Measurements from ENCODE around the gene TTC9. TPM values are rescaled to one million over a fixed set of nuclear protein-coding genes. Genes with fewer than 3 reads are reported as not detected.

The TTC9 gene
- total RNA-seq, 1 experiment from 2014 or later = 26.2 TPM

DNA sequence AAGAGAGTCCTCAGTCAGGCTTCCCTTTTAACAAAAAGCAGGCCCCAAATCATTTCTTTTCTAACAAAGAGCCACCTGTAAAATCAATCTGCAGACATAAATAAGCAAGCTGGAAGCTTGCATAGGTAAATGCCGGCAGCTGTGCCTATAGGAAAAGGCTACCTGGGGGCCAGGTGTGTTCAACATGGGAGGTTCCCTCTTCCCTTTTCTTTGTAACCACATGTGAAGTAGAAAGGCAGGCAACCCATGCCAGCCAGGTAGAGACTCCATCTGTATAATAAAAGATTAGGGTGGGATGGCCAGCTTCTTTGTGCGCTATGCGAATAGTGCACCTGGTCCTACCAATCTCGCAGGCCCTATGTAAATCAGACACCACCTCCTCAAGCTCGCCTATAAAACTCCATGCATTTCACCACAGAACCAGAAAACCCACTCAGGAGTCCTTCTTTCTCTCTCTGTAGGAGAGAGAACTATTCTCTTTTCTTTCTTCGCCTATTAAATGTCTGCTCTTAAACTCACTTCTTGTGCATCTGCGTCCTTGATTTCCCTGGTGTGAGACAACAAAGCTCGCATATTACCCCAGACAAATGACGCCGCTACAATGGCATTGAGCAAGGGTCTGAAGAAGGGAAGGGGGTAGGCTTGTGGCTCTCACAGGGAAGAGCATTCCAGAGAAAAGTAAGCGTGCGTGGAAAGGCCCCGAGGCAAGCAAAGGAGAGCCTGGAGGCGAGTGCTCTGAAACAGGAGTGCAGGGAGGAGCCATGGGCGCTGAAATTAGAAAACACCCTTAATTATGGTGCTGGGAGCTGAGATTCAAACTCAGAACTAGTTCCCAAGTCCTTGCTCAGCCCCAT is 67.2 kb downstream of the TTC9 start (continued):
- TF ChIP-seq ZNF317 (CRISPR knock-in tag; IDR thresholded peaks at IDR 0.05; ENCODE audit: borderline replicate concordance, low read depth) (no peak), CBFB (CRISPR knock-in tag; IDR thresholded peaks at IDR 0.05; ENCODE audit: low read depth) (no peak), ZNF232 (CRISPR knock-in tag; IDR thresholded peaks at IDR 0.05) (0 out of 2 replicates have a peak, but pooled peaks have one; percentile 23), JAZF1 (CRISPR knock-in tag; IDR thresholded peaks at IDR 0.05) (no peak), ZNF423 (CRISPR knock-in tag; IDR thresholded peaks at IDR 0.05) (no peak), ZNF138 (CRISPR knock-in tag; conservative IDR thresholded peaks at IDR 0.05) (no peak), RORB (CRISPR knock-in tag; IDR thresholded peaks at IDR 0.05) (no peak), NR2C2 (CRISPR knock-in tag; IDR thresholded peaks at IDR 0.05) (no peak), IRF2 (CRISPR knock-in tag; IDR thresholded peaks at IDR 0.05; ENCODE audit: borderline replicate concordance, low read depth) (no peak), FOXJ3 (CRISPR knock-in tag; IDR thresholded peaks at IDR 0.05; ENCODE audit: borderline replicate concordance) (no peak), FOXK1 (CRISPR knock-in tag; IDR thresholded peaks at IDR 0.05) (no peak), ZNF263 (CRISPR knock-in tag; IDR thresholded peaks at IDR 0.05; ENCODE audit: low read depth) (no peak), SOX15 (CRISPR knock-in tag; IDR thresholded peaks at IDR 0.05) (no peak)
- TF ChIP-seq, protein P1, sequence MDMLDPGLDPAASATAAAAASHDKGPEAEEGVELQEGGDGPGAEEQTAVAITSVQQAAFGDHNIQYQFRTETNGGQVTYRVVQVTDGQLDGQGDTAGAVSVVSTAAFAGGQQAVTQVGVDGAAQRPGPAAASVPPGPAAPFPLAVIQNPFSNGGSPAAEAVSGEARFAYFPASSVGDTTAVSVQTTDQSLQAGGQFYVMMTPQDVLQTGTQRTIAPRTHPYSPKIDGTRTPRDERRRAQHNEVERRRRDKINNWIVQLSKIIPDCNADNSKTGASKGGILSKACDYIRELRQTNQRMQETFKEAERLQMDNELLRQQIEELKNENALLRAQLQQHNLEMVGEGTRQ (CRISPR knock-in tag; IDR thresholded peaks at IDR 0.05) = no peak
- TF ChIP-seq, protein P2, sequence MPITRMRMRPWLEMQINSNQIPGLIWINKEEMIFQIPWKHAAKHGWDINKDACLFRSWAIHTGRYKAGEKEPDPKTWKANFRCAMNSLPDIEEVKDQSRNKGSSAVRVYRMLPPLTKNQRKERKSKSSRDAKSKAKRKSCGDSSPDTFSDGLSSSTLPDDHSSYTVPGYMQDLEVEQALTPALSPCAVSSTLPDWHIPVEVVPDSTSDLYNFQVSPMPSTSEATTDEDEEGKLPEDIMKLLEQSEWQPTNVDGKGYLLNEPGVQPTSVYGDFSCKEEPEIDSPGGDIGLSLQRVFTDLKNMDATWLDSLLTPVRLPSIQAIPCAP (CRISPR knock-in tag; IDR thresholded peaks at IDR 0.05) = no peak
- TF ChIP-seq, protein P3, sequence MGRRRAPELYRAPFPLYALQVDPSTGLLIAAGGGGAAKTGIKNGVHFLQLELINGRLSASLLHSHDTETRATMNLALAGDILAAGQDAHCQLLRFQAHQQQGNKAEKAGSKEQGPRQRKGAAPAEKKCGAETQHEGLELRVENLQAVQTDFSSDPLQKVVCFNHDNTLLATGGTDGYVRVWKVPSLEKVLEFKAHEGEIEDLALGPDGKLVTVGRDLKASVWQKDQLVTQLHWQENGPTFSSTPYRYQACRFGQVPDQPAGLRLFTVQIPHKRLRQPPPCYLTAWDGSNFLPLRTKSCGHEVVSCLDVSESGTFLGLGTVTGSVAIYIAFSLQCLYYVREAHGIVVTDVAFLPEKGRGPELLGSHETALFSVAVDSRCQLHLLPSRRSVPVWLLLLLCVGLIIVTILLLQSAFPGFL (CRISPR knock-in tag; IDR thresholded peaks at IDR 0.05; ENCODE audit: borderline replicate concordance) = no peak
- TF ChIP-seq, protein P4, sequence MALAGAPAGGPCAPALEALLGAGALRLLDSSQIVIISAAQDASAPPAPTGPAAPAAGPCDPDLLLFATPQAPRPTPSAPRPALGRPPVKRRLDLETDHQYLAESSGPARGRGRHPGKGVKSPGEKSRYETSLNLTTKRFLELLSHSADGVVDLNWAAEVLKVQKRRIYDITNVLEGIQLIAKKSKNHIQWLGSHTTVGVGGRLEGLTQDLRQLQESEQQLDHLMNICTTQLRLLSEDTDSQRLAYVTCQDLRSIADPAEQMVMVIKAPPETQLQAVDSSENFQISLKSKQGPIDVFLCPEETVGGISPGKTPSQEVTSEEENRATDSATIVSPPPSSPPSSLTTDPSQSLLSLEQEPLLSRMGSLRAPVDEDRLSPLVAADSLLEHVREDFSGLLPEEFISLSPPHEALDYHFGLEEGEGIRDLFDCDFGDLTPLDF (CRISPR knock-in tag; IDR thresholded peaks at IDR 0.05) = no peak
- TF ChIP-seq, protein P5, sequence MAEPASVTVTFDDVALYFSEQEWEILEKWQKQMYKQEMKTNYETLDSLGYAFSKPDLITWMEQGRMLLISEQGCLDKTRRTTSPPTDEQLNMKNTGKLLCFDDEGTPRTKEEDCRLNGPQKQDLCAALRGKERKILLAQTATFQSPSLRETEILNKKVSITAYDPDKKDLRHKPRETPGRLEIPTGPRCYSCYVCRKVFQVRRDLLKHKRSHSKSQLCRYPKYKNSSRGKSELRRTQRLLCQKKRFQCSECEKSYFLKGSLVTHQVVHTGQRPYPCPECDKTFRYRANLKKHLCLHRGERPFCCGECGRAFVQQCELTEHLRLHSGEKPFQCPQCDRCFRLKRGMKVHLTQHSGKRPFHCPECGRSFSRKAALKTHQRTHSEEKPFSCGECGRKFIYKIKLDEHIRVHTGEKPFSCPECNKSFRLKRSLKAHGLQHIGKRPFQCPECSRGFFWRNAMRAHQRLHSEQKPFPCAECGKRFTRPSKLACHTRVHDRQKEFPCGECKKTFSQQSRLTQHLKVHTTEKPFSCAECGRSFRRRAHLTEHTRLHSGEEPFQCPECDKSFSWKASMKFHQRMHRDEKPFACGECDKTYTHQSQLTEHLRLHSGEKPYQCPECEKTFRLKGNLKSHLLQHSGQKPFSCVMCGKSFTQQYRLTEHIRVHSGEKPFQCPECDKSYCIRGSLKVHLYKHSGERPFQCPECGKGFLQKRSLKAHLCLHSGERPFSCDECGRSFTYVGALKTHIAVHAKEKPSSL (CRISPR knock-in tag; conservative IDR thresholded peaks at IDR 0.05) = no peak
- TF ChIP-seq, protein P6, sequence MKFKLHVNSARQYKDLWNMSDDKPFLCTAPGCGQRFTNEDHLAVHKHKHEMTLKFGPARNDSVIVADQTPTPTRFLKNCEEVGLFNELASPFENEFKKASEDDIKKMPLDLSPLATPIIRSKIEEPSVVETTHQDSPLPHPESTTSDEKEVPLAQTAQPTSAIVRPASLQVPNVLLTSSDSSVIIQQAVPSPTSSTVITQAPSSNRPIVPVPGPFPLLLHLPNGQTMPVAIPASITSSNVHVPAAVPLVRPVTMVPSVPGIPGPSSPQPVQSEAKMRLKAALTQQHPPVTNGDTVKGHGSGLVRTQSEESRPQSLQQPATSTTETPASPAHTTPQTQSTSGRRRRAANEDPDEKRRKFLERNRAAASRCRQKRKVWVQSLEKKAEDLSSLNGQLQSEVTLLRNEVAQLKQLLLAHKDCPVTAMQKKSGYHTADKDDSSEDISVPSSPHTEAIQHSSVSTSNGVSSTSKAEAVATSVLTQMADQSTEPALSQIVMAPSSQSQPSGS (CRISPR knock-in tag; IDR thresholded peaks at IDR 0.05; ENCODE audit: borderline replicate concordance, low read depth) = no peak
- TF ChIP-seq, protein P7, sequence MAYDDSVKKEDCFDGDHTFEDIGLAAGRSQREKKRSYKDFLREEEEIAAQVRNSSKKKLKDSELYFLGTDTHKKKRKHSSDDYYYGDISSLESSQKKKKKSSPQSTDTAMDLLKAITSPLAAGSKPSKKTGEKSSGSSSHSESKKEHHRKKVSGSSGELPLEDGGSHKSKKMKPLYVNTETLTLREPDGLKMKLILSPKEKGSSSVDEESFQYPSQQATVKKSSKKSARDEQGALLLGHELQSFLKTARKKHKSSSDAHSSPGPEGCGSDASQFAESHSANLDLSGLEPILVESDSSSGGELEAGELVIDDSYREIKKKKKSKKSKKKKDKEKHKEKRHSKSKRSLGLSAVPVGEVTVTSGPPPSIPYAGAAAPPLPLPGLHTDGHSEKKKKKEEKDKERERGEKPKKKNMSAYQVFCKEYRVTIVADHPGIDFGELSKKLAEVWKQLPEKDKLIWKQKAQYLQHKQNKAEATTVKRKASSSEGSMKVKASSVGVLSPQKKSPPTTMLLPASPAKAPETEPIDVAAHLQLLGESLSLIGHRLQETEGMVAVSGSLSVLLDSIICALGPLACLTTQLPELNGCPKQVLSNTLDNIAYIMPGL (CRISPR knock-in tag; IDR thresholded peaks at IDR 0.05) = no peak
- TF ChIP-seq, protein P8, sequence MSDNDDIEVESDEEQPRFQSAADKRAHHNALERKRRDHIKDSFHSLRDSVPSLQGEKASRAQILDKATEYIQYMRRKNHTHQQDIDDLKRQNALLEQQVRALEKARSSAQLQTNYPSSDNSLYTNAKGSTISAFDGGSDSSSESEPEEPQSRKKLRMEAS (CRISPR knock-in tag; IDR thresholded peaks at IDR 0.05) = 0 out of 2 replicates have a peak, but pooled peaks have one; percentile 27
- TF ChIP-seq, protein P9, sequence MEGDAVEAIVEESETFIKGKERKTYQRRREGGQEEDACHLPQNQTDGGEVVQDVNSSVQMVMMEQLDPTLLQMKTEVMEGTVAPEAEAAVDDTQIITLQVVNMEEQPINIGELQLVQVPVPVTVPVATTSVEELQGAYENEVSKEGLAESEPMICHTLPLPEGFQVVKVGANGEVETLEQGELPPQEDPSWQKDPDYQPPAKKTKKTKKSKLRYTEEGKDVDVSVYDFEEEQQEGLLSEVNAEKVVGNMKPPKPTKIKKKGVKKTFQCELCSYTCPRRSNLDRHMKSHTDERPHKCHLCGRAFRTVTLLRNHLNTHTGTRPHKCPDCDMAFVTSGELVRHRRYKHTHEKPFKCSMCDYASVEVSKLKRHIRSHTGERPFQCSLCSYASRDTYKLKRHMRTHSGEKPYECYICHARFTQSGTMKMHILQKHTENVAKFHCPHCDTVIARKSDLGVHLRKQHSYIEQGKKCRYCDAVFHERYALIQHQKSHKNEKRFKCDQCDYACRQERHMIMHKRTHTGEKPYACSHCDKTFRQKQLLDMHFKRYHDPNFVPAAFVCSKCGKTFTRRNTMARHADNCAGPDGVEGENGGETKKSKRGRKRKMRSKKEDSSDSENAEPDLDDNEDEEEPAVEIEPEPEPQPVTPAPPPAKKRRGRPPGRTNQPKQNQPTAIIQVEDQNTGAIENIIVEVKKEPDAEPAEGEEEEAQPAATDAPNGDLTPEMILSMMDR (IDR thresholded peaks at IDR 0.05) = no peak

Measured in WTC11 (cell line).